Naive thymus-derived CD4-positive, alpha-beta T cell (primary cell): ENCODE data around the gene MRTFB. TPM values are rescaled to one million over a fixed set of nuclear protein-coding genes. Genes with fewer than 3 reads are reported as not detected.
A peak's percentile ranks its signal among the peaks of the same experiment; 100 is the strongest.

ENCODE experiments used
- ATAC-seq: fragments of 150-1000 bp; cut with Tn5 transposase; 2 replicates; pipeline ENCODE4 v1.10.0; 2021; ENCODE audit warnings: mild to moderate bottlenecking, moderate library complexity
- CTCF ChIA-PET: fragments of 350-600 bp; sonication (Branson Sonifier 250); formaldehyde crosslinking; loops from one replicate; lab custom pipeline; 2021; ENCODE audit warnings: antibody characterized with exemption; lab: Charles Lee
- POLR2A ChIA-PET: fragments of 350-600 bp; sonication (Branson Sonifier 250); formaldehyde crosslinking; loops from one replicate; lab custom pipeline; 2021; ENCODE audit warnings: antibody characterized with exemption, inconsistent platforms; lab: Charles Lee
- DNase-seq, 9 donors: peaks; one replicate each; pipeline versions ENCODE4 v3.0.0 to v3.0.0-alpha.2; 2020 to 2022; ENCODE audit warnings: mixed read lengths in 1 of 9
- H3K27ac ChIP-seq: one replicate; pipeline ENCODE4 v1.7.0; 2013; ENCODE audit warnings: mild to moderate bottlenecking, low read depth, low read length, moderate library complexity
- H3K27me3 ChIP-seq, 2 donors: one replicate each; pipeline ENCODE4 v1.7.0; 2013; ENCODE audit warnings: low read length in 2 of 2, mild to moderate bottlenecking in 2 of 2, moderate library complexity in 2 of 2; ENCODE audit not compliant: control insufficient read depth in 2 of 2, insufficient read depth in 2 of 2
- H3K36me3 ChIP-seq, 3 experiments: 1 replicate in 2 of 3; 2 replicates in 1 of 3; pipeline ENCODE4 v1.7.0; 2013; ENCODE audit warnings: low read length in 3 of 3, mild to moderate bottlenecking in 3 of 3, moderate library complexity in 1 of 3; ENCODE audit not compliant: insufficient read depth in 3 of 3, control insufficient read depth in 2 of 3
- H3K4me1 ChIP-seq, 2 donors: one replicate each; pipeline ENCODE4 v1.7.0; 2013; ENCODE audit warnings: low read length in 2 of 2, mild to moderate bottlenecking in 2 of 2, moderate library complexity in 1 of 2; ENCODE audit not compliant: control insufficient read depth in 2 of 2, insufficient read depth in 2 of 2
- H3K4me3 ChIP-seq: 2 replicates; pipeline ENCODE4 v1.7.0; 2013; ENCODE audit warnings: mild to moderate bottlenecking, low read length
- H3K9me3 ChIP-seq, 3 experiments: 1 replicate in 2 of 3; 2 replicates in 1 of 3; pipeline ENCODE4 v1.7.0; 2013; ENCODE audit warnings: low read length in 3 of 3; ENCODE audit not compliant: control insufficient read depth in 2 of 3
- H3K27ac Mint-ChIP-seq, 9 donors: one replicate each; pipeline ENCODE4 v1.8.0; 2020 to 2022; ENCODE audit warnings: mixed read lengths in 9 of 9, mild to moderate bottlenecking in 8 of 9, moderate library complexity in 5 of 9, inconsistent platforms in 2 of 9
- H3K27me3 Mint-ChIP-seq, 5 donors: one replicate each; pipeline ENCODE4 v1.8.0; 2021 to 2022; ENCODE audit warnings: mixed read lengths in 5 of 5, mild to moderate bottlenecking in 1 of 5
- H3K36me3 Mint-ChIP-seq, 5 donors: one replicate each; pipeline ENCODE4 v1.8.0; 2020 to 2022; ENCODE audit warnings: mixed read lengths in 5 of 5, mild to moderate bottlenecking in 3 of 5, inconsistent platforms in 1 of 5
- H3K4me1 Mint-ChIP-seq, 7 donors: one replicate each; pipeline ENCODE4 v1.8.0; 2020 to 2022; ENCODE audit warnings: mixed read lengths in 7 of 7, mild to moderate bottlenecking in 3 of 7, inconsistent platforms in 1 of 7
- H3K4me3 Mint-ChIP-seq, 10 donors: one replicate each; pipeline ENCODE4 v1.8.0; 2020 to 2022; ENCODE audit warnings: mild to moderate bottlenecking in 10 of 10, mixed read lengths in 10 of 10, moderate library complexity in 6 of 10, inconsistent platforms in 2 of 10
- H3K9me3 Mint-ChIP-seq, 11 donors: one replicate each; pipeline ENCODE4 v1.8.0; 2020 to 2022; ENCODE audit warnings: mixed read lengths in 11 of 11, mild to moderate bottlenecking in 4 of 11, inconsistent platforms in 1 of 11, moderate library complexity in 1 of 11
- intact Hi-C, 2 donors: fragments of 100-400 bp; cut with micrococcal nuclease; formaldehyde crosslinking; loops; one replicate each; pipeline ENCODE4 v1.15.1; 2023
- polyA plus RNA-seq, 2 donors: library from polyadenylated mRNA; unstranded; fragments of 300-500 nt; fragmentation: Illumina TruSeq; gene quantifications; one replicate each; pipeline ENCODE4 v1.2.3, GENCODE V29; 2021
- total RNA-seq, 6 experiments: library from RNA in 5 of 6; stranded (reverse) in 5 of 6; gene quantifications; 1 replicate in 5 of 6; 2 replicates in 1 of 6; pipeline ENCODE4 v1.2.3 and lab custom pipeline; 2021 to 2026

Gene MRTFB
- total and polyA plus RNA-seq, 7 experiments from 2014 or later: 9.1 to 33.2 (median 25.4) TPM

- Mint-ChIP-seq H3K36me3 (peaks cover 0 to 56% (median 31%) of the 10 kb centered on the region in 5 donors), H3K4me1 (no peaks in the 10 kb centered on the region), H3K27me3 (no peaks in the 10 kb centered on the region), H3K9me3 (no peaks in the 10 kb centered on the region), H3K4me3 (no peak overlapping the region), H3K27ac (no peak overlapping the region)
- H3K4me1 ChIP-seq: no peaks in the 10 kb centered on the region
- H3K4me3 ChIP-seq: no peak overlapping the region
- ATAC-seq: no peak
- no peaks in the 10 kb centered on the region for H3K27me3 ChIP-seq
- ChIA-PET POLR2A (no interaction called here), CTCF (interaction anchor here (0.7 to 1.7 kb wide), 5 partner anchors 10 to 327 kb away, joined by 3 to 8 read pairs (median 3); no protein-coding TSS in a partner anchor)
- no peaks in the 10 kb centered on the region for H3K9me3 ChIP-seq
- intact Hi-C loops: loop anchor here (1.0 to 2.0 kb wide), 5 partner anchors 36 to 352 kb away; no protein-coding TSS in a partner anchor
- H3K27ac ChIP-seq: no peak overlapping the region
- peaks cover 0 to 64% (median 5%) of the 10 kb centered on the region in 3 experiments for H3K36me3 ChIP-seq
- no peak for DNase-seq
These were observed 177.7 kb downstream of the MRTFB start for GRCh38 chr16:14248791-14249190.

DNA sequence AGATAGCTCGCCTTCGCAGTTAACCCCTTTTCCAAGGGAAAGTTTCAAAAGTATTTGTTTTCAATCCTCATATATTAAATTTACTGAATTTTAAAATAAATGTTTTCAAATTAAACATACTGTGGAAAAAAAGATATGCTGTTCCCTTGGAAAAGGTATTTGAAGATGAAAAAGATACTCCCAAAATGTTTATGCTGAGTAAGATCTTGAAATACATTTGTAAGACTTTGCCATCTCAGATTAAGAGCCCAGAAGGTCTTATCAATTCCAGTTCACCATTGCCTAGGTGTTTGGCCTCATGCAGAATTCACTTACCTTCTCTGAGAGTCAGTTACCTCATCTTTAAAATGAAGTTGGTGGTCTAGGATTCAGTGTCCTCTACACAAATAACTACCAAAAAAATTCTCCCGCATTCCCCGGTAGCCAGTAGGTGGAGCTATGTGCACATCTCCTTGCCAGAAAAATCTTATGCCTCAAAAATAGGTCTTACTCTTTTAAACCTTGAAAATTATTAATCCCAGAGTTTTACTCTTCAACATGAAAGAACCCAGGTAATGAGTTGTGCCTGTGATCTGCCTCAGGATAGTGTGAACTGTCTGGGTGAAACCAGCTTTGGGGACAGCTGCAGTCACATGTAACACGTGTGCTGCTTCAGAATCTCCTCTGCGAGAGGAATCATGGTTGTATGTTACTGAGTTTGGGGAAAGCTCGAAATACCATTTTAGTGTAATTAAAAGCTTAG is 178.3 kb downstream of the MRTFB start:
- Histone ChIP-seq H3K27me3 (no peaks in the 10 kb centered on the region), H3K36me3 (peaks cover 0 to 70% (median 8%) of the 10 kb centered on the region in 3 experiments)
- H3K9me3 Mint-ChIP-seq: no peaks in the 10 kb centered on the region

GRCh38 chr16:14251419-14251818 is 180.3 kb downstream of the MRTFB start:
- Histone ChIP-seq H3K4me1 (no peaks in the 10 kb centered on the region), H3K36me3 (peaks cover 0 to 60% (median 8%) of the 10 kb centered on the region in 3 experiments), H3K27me3 (no peaks in the 10 kb centered on the region), H3K27ac (no peak overlapping the region), H3K9me3 (no peaks in the 10 kb centered on the region), H3K4me3 (no peak overlapping the region)
- DNase-seq: no peak
- no peaks in the 10 kb centered on the region for H3K4me1 Mint-ChIP-seq
- H3K9me3 Mint-ChIP-seq: no peaks in the 10 kb centered on the region
- no peak for ATAC-seq
- ChIA-PET POLR2A (no interaction called here), CTCF (interaction anchor here (0.6 to 1.6 kb wide), 3 partner anchors 324 to 333 kb away, joined by 3 to 7 read pairs (median 3); no protein-coding TSS in a partner anchor)
- intact Hi-C loops: no loop called here
- no peak overlapping the region for H3K4me3 Mint-ChIP-seq
- peaks cover 0 to 60% (median 37%) of the 10 kb centered on the region in 5 donors for H3K36me3 Mint-ChIP-seq
- no peaks in the 10 kb centered on the region for H3K27me3 Mint-ChIP-seq
- no peak overlapping the region for H3K27ac Mint-ChIP-seq

More for the DNA sequence above, 178.3 kb downstream of the MRTFB start:
- intact Hi-C loops: loop anchor here (1.0 to 2.0 kb wide), 5 partner anchors 35 to 351 kb away; no protein-coding TSS in a partner anchor
- no peaks in the 10 kb centered on the region for H3K4me1 ChIP-seq
- H3K36me3 Mint-ChIP-seq: peaks cover 0 to 62% (median 31%) of the 10 kb centered on the region in 5 donors
- no peaks in the 10 kb centered on the region for H3K9me3 ChIP-seq
- CTCF ChIA-PET: interaction anchor here (0.5 to 1.7 kb wide), 15 partner anchors 9 to 349 kb away, joined by 3 to 8 read pairs (median 4); no protein-coding TSS in a partner anchor
- no peaks in the 10 kb centered on the region for H3K4me1 Mint-ChIP-seq
- H3K27ac ChIP-seq: no peak overlapping the region
- ATAC-seq: peak; percentile 59
- no peak overlapping the region for H3K4me3 ChIP-seq
- DNase-seq: peak in 8 of 9 donors; percentile 25 to 66 (median 49)
- no peak overlapping the region for H3K4me3 Mint-ChIP-seq
- POLR2A ChIA-PET: no interaction called here
- no peak overlapping the region for H3K27ac Mint-ChIP-seq
- H3K27me3 Mint-ChIP-seq: no peaks in the 10 kb centered on the region

GRCh38 chr16:14252860-14253259 is 181.7 kb downstream of the MRTFB start:
- ATAC-seq: no peak
- Mint-ChIP-seq H3K4me1 (no peaks in the 10 kb centered on the region), H3K27me3 (no peaks in the 10 kb centered on the region), H3K27ac (peak overlapping the region in 1 of 9 donors; percentile 36), H3K36me3 (peaks cover 0 to 59% (median 46%) of the 10 kb centered on the region in 5 donors), H3K9me3 (no peaks in the 10 kb centered on the region), H3K4me3 (no peak overlapping the region)
- no peak overlapping the region for H3K27ac ChIP-seq
- ChIA-PET CTCF (no interaction called here), POLR2A (no interaction called here)
- no peaks in the 10 kb centered on the region for H3K9me3 ChIP-seq
- no peaks in the 10 kb centered on the region for H3K4me1 ChIP-seq
- peaks cover 0 to 49% (median 8%) of the 10 kb centered on the region in 3 experiments for H3K36me3 ChIP-seq
- intact Hi-C loops: no loop called here
- DNase-seq: no peak
- no peaks in the 10 kb centered on the region for H3K27me3 ChIP-seq
- H3K4me3 ChIP-seq: no peak overlapping the region

- DNase-seq (no peak), ATAC-seq (no peak)
- H3K4me1 Mint-ChIP-seq: no peaks in the 10 kb centered on the region
- H3K9me3 Mint-ChIP-seq: peaks cover 0 to 5% (median 0%) of the 10 kb centered on the region in 11 donors
- no peaks in the 10 kb centered on the region for H3K9me3 ChIP-seq
- peaks cover 2 to 65% (median 43%) of the 10 kb centered on the region in 5 donors for H3K36me3 Mint-ChIP-seq
- no peak overlapping the region for H3K4me3 Mint-ChIP-seq
- H3K27me3 ChIP-seq: no peaks in the 10 kb centered on the region
- intact Hi-C loops: no loop called here
- ChIA-PET CTCF (no interaction called here), POLR2A (no interaction called here)
- no peaks in the 10 kb centered on the region for H3K27me3 Mint-ChIP-seq
- no peak overlapping the region for H3K27ac ChIP-seq
- H3K4me1 ChIP-seq: no peaks in the 10 kb centered on the region
- H3K4me3 ChIP-seq: no peak overlapping the region
- H3K27ac Mint-ChIP-seq: no peak overlapping the region
- peaks cover 0 to 53% (median 6%) of the 10 kb centered on the region in 3 experiments for H3K36me3 ChIP-seq
These were observed 191.9 kb downstream of the MRTFB start for GRCh38 chr16:14263011-14263410.

- Mint-ChIP-seq H3K4me3 (no peak overlapping the region), H3K4me1 (no peaks in the 10 kb centered on the region), H3K27me3 (no peaks in the 10 kb centered on the region), H3K36me3 (peaks cover 2 to 60% (median 41%) of the 10 kb centered on the region in 5 donors), H3K9me3 (peaks cover 0 to 5% (median 0%) of the 10 kb centered on the region in 11 donors), H3K27ac (peak overlapping the region in 1 of 9 donors; percentile 21)
- intact Hi-C loops: no loop called here
- Histone ChIP-seq H3K4me1 (no peaks in the 10 kb centered on the region), H3K4me3 (no peak overlapping the region), H3K9me3 (no peaks in the 10 kb centered on the region), H3K27ac (no peak overlapping the region), H3K36me3 (peaks cover 0 to 46% (median 6%) of the 10 kb centered on the region in 3 experiments), H3K27me3 (no peaks in the 10 kb centered on the region)
- no peak for DNase-seq
- no peak for ATAC-seq
- ChIA-PET CTCF (no interaction called here), POLR2A (no interaction called here)
These were observed 192.7 kb downstream of the MRTFB start for GRCh38 chr16:14263769-14264168.
